GM12878 (cell line): ENCODE data around the gene AGT. TPM values are rescaled to one million over a fixed set of nuclear protein-coding genes. Genes with fewer than 3 reads are reported as not detected.

Experiments
- ATAC-seq: fragments of 200-7000 bp; cut with Tn5 transposase; 3 replicates; pipeline ENCODE4 v1.9.1; 2020; ENCODE audit warnings: mild to moderate bottlenecking, moderate library complexity
- BruUV-seq: library from RNA; stranded (reverse); fragments of 400-500 nt; replicated peaks from 2 replicates; lab custom pipeline; 2021; lab: Mats Ljungman, UMichigan
- CTCF ChIA-PET: fragments of 300-600 bp; sonication (Branson Sonifier 250); formaldehyde crosslinking; extraction: SDS; loops from one replicate; lab custom pipeline; 2021; ENCODE audit warnings: inconsistent platforms; lab: Yijun Ruan, JAX
- POLR2A ChIA-PET: fragments of 350-600 bp; formaldehyde crosslinking; extraction: SDS; loops from one replicate; lab custom pipeline; 2021; ENCODE audit warnings: inconsistent platforms; lab: Charles Lee
- RAD21 ChIA-PET: fragments of 300-600 bp; sonication (Branson Sonifier 250); formaldehyde crosslinking; loops from one replicate; lab custom pipeline; 2023; ENCODE audit warnings: antibody characterized with exemption; ENCODE audit not compliant: unreplicated experiment; lab: Charles Lee
- SMC1A ChIA-PET: fragments of 300-600 bp; sonication (Branson Sonifier 250); formaldehyde crosslinking; loops from one replicate; lab custom pipeline; 2023; ENCODE audit not compliant: unreplicated experiment, uncharacterized antibody; lab: Charles Lee
- DNase-seq: peaks from one replicate; pipeline ENCODE4 v3.0.0-alpha.2; 2011; ENCODE audit warnings: low read depth, low spot score
- FAIRE-seq: peaks from 3 replicates; lab custom pipeline; 2011; peaks lifted over from hg19 to GRCh38; lab: Jason Lieb, UNC
- H2AFZ ChIP-seq: 2 replicates; pipeline ENCODE4 v1.6.0; 2011; ENCODE audit warnings: low read depth, low read length, control low read depth; ENCODE audit not compliant: control insufficient read depth
- H3K27ac ChIP-seq: 2 replicates; pipeline ENCODE4 v1.5.1; 2011; ENCODE audit warnings: control low read depth; ENCODE audit not compliant: control insufficient read depth, insufficient read depth
- H3K27me3 ChIP-seq, 2 experiments: replicated peaks in 1 of 2; 2 replicates each; pipeline versions ENCODE4 v1.6.0 to v1.6.1; 2011; ENCODE audit warnings: low read length in 1 of 2; ENCODE audit not compliant: control insufficient read depth in 2 of 2, insufficient read depth in 2 of 2
- H3K36me3 ChIP-seq, 2 experiments: 2 replicates each; pipeline ENCODE4 v1.5.1; 2011; ENCODE audit warnings: low read length in 1 of 2; ENCODE audit not compliant: control insufficient read depth in 2 of 2, insufficient read depth in 2 of 2
- H3K4me1 ChIP-seq: 2 replicates; pipeline ENCODE4 v1.6.1; 2011; ENCODE audit warnings: mild to moderate bottlenecking, low read length, moderate library complexity, mixed read lengths; ENCODE audit not compliant: control insufficient read depth, insufficient read depth
- H3K4me2 ChIP-seq: 2 replicates; pipeline ENCODE4 v1.6.0; 2011; ENCODE audit warnings: control low read depth; ENCODE audit not compliant: control insufficient read depth, insufficient read depth
- H3K4me3 ChIP-seq: fragments of 200-600 bp; sonication (generic); 2 replicates; pipeline ENCODE4 v1.5.1; 2016
- H3K79me2 ChIP-seq: 2 replicates; pipeline ENCODE4 v1.6.0; 2011; ENCODE audit warnings: low read length; ENCODE audit not compliant: control insufficient read depth, insufficient read depth
- H3K9ac ChIP-seq: 2 replicates; pipeline ENCODE4 v1.8.0; 2011; ENCODE audit warnings: low read length, control low read depth, mixed read lengths; ENCODE audit not compliant: control insufficient read depth, insufficient read depth
- H3K9me3 ChIP-seq: replicated peaks from 3 replicates; pipeline ENCODE4 v1.5.1; 2011; ENCODE audit warnings: mild to moderate bottlenecking, low read length; ENCODE audit not compliant: control insufficient read depth, insufficient read depth
- H4K20me1 ChIP-seq: 2 replicates; pipeline ENCODE4 v1.6.0; 2011; ENCODE audit not compliant: control insufficient read depth, insufficient read depth
- IKZF1 ChIP-seq: fragments of 450-650 bp; conservative IDR thresholded peaks from 2 replicates; pipeline ENCODE4 v1.6.1; 2017; ENCODE audit warnings: antibody characterized with exemption, mild to moderate bottlenecking
- IRF4 ChIP-seq: IDR thresholded peaks from 2 replicates; pipeline ENCODE4 v1.6.1; 2011; ENCODE audit warnings: low read depth, low read length
- KAT2A ChIP-seq: conservative IDR thresholded peaks from 2 replicates; pipeline ENCODE4 v1.6.1; 2011; ENCODE audit warnings: low read depth, low read length; ENCODE audit not compliant: control insufficient read depth
- MTA2 ChIP-seq: fragments of 450-650 bp; IDR thresholded peaks from 2 replicates; pipeline ENCODE4 v1.6.1; 2016; ENCODE audit warnings: low read depth, mild to moderate bottlenecking, moderate library complexity
- MTA3 ChIP-seq: IDR thresholded peaks from 2 replicates; pipeline ENCODE4 v1.6.1; 2012; ENCODE audit warnings: low read length, inconsistent platforms, borderline replicate concordance
- MXI1 ChIP-seq: fragments of 150-350 bp; IDR thresholded peaks from 2 replicates; pipeline ENCODE4 v1.6.1; 2011; ENCODE audit warnings: low read depth, mild to moderate bottlenecking, inconsistent platforms, low read length, improper control_type of control experiment
- POU2F2 ChIP-seq: IDR thresholded peaks from 3 replicates; pipeline ENCODE4 v1.6.1; 2011; ENCODE audit warnings: low read depth, mild to moderate bottlenecking, low read length, borderline replicate concordance
- SRF ChIP-seq, 2 experiments: IDR thresholded peaks; 2 replicates each; pipeline ENCODE4 v1.6.1; 2011; ENCODE audit warnings: low read depth in 2 of 2, low read length in 2 of 2, mild to moderate bottlenecking in 1 of 2, moderate library complexity in 1 of 2
- TARDBP ChIP-seq: IDR thresholded peaks from 2 replicates; pipeline ENCODE4 v1.6.1; 2016; ENCODE audit warnings: borderline replicate concordance
- WRNIP1 ChIP-seq: IDR thresholded peaks from 2 replicates; pipeline ENCODE4 v1.6.1; 2011; ENCODE audit warnings: low read depth, low read length, improper control_type of control experiment, borderline replicate concordance
- ZZZ3 ChIP-seq: IDR thresholded peaks from 2 replicates; pipeline ENCODE4 v1.6.1; 2011; ENCODE audit warnings: low read depth; ENCODE audit not compliant: control insufficient read depth, insufficient read length
- WGBS: methylation state at CpG from one replicate; pipeline ENCODE4 v1.1.6; 2016; ENCODE audit warnings: low lambda C conversion rate; ENCODE audit not compliant: insufficient replicate concordance, insufficient coverage; ENCODE audit errors: missing lambda C conversion rate; 5-methylcytosine and 5-hydroxymethylcytosine counted together
- in situ Hi-C: fragments of 300-500 bp; cut with MboI; formaldehyde crosslinking; loops from 9 replicates; pipeline ENCODE4 v1.14.3; 2018; ENCODE audit warnings: mixed read lengths
- intact Hi-C: fragments of 100-400 bp; cut with micrococcal nuclease; formaldehyde crosslinking; loops from one replicate; pipeline ENCODE4 v1.14.2; 2022; ENCODE audit not compliant: unreplicated experiment
- polyA plus RNA-seq, 11 experiments: library from polyadenylated mRNA; depleted of rRNA in 4 of 11; unstranded in 6 of 11; stranded (reverse) in 5 of 11; fragments of >200 nt; fragmentation: Nextera tagmentation in 4 of 11; fragmentation: Illumina TruSeq in 1 of 11; extraction: Ambion mirVana in 4 of 11; extraction: Trizol in 1 of 11; gene quantifications; 1 replicate in 1 of 11; 2 replicates in 10 of 11; pipeline versions ENCODE4 v1.2.1 to v1.2.3, GENCODE V29; 2011 to 2016; ENCODE audit warnings: inconsistent platforms in 2 of 11, missing spikeins in 2 of 11, low read depth in 1 of 11
- total RNA-seq, 4 experiments: library from RNA; depleted of rRNA in 3 of 4; stranded (reverse); fragments of >200 nt in 3 of 4; fragmentation: Illumina TruSeq in 1 of 4; extraction: Trizol in 1 of 4; gene quantifications; 2 replicates each; pipeline versions ENCODE4 v1.2.1 to v1.2.3, GENCODE V29; 2013 to 2021
- TF ChIP-seq, protein P1 (sequence below): IDR thresholded peaks from 2 replicates; pipeline ENCODE4 v1.6.1; 2012; ENCODE audit warnings: mild to moderate bottlenecking, low read depth, low read length
- TF ChIP-seq, protein P2 (sequence below): IDR thresholded peaks from 2 replicates; pipeline ENCODE4 v1.6.1; 2011; ENCODE audit warnings: borderline replicate concordance, low read depth, mild to moderate bottlenecking, moderate library complexity, mixed read lengths, low read length; ENCODE audit not compliant: insufficient read depth; ENCODE audit errors: extremely low read length
- TF ChIP-seq, protein P3 (sequence below): IDR thresholded peaks from 2 replicates; pipeline ENCODE4 v1.6.1; 2012; ENCODE audit warnings: low read depth, low read length, improper control_type of control experiment
- TF ChIP-seq, protein P4 (sequence below): fragments of 450-650 bp; formaldehyde crosslinking; IDR thresholded peaks from 2 replicates; pipeline ENCODE4 v1.4.0; 2022; ENCODE audit warnings: mild to moderate bottlenecking, moderate library complexity

Gene AGT
- total and polyA plus RNA-seq, 10 of the 15 experiments (the other 5 are each of a cell fraction or from before 2014, with no cell fraction given) = 0.69 TPM; not detected in 9

DNA sequence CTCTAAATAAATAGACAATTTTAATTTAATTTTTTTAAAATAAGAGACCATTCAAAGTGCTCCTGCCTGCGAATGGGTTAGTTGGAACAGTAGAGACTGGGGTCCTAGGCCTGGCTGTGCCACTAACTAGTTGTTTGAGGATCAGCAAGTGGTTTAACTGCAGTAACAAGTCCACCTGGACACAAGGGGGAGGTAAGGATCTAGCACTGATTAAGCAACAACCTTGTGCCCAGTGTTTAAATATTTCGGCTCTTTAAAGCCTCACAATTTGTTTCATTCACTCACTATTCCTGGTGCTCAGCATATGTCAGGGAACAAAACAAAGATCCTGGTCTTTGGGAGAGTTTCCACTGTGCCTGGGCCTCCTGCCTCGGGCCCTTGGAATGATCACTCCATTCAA is 1.6 kb upstream of the AGT start (continued):
- TF ChIP-seq, protein P1, sequence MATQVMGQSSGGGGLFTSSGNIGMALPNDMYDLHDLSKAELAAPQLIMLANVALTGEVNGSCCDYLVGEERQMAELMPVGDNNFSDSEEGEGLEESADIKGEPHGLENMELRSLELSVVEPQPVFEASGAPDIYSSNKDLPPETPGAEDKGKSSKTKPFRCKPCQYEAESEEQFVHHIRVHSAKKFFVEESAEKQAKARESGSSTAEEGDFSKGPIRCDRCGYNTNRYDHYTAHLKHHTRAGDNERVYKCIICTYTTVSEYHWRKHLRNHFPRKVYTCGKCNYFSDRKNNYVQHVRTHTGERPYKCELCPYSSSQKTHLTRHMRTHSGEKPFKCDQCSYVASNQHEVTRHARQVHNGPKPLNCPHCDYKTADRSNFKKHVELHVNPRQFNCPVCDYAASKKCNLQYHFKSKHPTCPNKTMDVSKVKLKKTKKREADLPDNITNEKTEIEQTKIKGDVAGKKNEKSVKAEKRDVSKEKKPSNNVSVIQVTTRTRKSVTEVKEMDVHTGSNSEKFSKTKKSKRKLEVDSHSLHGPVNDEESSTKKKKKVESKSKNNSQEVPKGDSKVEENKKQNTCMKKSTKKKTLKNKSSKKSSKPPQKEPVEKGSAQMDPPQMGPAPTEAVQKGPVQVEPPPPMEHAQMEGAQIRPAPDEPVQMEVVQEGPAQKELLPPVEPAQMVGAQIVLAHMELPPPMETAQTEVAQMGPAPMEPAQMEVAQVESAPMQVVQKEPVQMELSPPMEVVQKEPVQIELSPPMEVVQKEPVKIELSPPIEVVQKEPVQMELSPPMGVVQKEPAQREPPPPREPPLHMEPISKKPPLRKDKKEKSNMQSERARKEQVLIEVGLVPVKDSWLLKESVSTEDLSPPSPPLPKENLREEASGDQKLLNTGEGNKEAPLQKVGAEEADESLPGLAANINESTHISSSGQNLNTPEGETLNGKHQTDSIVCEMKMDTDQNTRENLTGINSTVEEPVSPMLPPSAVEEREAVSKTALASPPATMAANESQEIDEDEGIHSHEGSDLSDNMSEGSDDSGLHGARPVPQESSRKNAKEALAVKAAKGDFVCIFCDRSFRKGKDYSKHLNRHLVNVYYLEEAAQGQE = no peak
- TF ChIP-seq, protein P2, sequence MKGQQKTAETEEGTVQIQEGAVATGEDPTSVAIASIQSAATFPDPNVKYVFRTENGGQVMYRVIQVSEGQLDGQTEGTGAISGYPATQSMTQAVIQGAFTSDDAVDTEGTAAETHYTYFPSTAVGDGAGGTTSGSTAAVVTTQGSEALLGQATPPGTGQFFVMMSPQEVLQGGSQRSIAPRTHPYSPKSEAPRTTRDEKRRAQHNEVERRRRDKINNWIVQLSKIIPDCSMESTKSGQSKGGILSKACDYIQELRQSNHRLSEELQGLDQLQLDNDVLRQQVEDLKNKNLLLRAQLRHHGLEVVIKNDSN = no peak

DNA sequence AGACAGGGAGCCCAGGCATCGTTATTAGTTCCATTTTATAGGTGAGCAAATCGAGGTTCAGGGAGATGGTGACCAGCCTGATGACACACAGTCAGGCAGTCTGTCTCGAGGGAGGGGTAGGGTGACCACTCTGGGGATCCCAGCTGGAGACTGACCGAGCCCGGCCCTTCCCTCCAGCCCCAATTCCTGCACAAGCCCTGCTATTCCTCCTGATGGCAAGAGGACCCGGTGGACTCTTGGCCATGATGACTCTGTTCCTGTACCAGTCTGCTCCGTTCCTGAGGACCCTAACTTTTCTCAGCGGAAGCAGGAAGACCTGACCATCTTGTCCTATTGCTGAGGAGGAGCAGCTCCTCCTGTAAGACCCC is 391 bp downstream of the AGT start:
- BruUV-seq = no TSS peak
- WGBS = 24% methylated on average over 8 of the region's 8 CpGs
- no peak for FAIRE-seq
- no peak for TF ChIP-seq IKZF1
- TF ChIP-seq TARDBP = no peak
- TF ChIP-seq KAT2A = no peak
- no peak for TF ChIP-seq MXI1
- no peak for TF ChIP-seq ZZZ3
- no peak for TF ChIP-seq MTA3
- TF ChIP-seq IRF4 = no peak
- TF ChIP-seq POU2F2 = no peak
- TF ChIP-seq, protein P3, sequence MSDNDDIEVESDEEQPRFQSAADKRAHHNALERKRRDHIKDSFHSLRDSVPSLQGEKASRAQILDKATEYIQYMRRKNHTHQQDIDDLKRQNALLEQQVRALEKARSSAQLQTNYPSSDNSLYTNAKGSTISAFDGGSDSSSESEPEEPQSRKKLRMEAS = no peak
- TF ChIP-seq SRF (IDR thresholded peaks at IDR 0.05; ENCODE audit: low read depth in 2 of 2, low read length in 2 of 2) = no peak
- TF ChIP-seq, protein P4, sequence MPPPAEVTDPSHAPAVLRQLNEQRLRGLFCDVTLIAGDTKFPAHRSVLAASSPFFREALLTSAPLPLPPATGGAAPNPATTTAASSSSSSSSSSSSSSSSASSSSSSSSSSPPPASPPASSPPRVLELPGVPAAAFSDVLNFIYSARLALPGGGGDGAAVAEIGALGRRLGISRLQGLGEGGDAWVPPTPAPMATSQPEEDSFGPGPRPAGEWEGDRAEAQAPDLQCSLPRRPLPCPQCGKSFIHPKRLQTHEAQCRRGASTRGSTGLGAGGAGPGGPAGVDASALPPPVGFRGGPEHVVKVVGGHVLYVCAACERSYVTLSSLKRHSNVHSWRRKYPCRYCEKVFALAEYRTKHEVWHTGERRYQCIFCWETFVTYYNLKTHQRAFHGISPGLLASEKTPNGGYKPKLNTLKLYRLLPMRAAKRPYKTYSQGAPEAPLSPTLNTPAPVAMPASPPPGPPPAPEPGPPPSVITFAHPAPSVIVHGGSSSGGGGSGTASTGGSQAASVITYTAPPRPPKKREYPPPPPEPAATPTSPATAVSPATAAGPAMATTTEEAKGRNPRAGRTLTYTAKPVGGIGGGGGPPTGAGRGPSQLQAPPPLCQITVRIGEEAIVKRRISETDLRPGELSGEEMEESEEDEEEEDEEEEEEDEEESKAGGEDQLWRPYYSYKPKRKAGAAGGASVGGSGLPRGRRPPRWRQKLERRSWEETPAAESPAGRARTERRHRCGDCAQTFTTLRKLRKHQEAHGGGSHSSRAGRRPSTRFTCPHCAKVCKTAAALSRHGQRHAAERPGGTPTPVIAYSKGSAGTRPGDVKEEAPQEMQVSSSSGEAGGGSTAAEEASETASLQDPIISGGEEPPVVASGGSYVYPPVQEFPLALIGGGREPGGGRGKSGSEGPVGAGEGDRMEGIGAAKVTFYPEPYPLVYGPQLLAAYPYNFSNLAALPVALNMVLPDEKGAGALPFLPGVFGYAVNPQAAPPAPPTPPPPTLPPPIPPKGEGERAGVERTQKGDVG (CRISPR knock-in tag) = no peak
- no peak for TF ChIP-seq MTA2
- TF ChIP-seq WRNIP1 = no peak

More for the DNA sequence above, 391 bp downstream of the AGT start:
- no peak overlapping the region for H3K9ac ChIP-seq
- H3K79me2 ChIP-seq = no peaks in the 10 kb centered on the region
- intact Hi-C loops = no loop called here
- H3K36me3 ChIP-seq = no peaks in the 10 kb centered on the region
- DNase-seq (no peak), ATAC-seq (no peak)
- H3K27ac ChIP-seq = no peak overlapping the region
- H3K4me3 ChIP-seq = no peak overlapping the region
- peaks cover 0 to 3% of the 10 kb centered on the region in 2 experiments; a peak in 2 of 4 replicates for H3K27me3 ChIP-seq
- ChIA-PET RAD21 (no interaction called here), SMC1A (no interaction called here), CTCF (no interaction called here), POLR2A (no interaction called here)
- no peaks in the 10 kb centered on the region for H3K9me3 ChIP-seq
- H2AFZ ChIP-seq = no peak overlapping the region
- in situ Hi-C loops = no loop called here
- no peaks in the 10 kb centered on the region for H4K20me1 ChIP-seq
- H3K4me2 ChIP-seq = no peak overlapping the region
- no peaks in the 10 kb centered on the region for H3K4me1 ChIP-seq
